HepG2 (cell line): Measurements from ENCODE around the gene GPR31. TPM values are rescaled to one million over a fixed set of nuclear protein-coding genes. Genes with fewer than 3 reads are reported as not detected.

Experiments used
- FLYWCH1 ChIP-seq: sonication (generic); formaldehyde crosslinking; IDR thresholded peaks from 2 replicates; pipeline ENCODE4 v1.8.1; 2023; ENCODE audit warnings: mild to moderate bottlenecking, missing genetic modification reagents
- HDAC2 ChIP-seq: sonication (generic); formaldehyde crosslinking; IDR thresholded peaks from 2 replicates; pipeline ENCODE4 v1.4.0; 2020; ENCODE audit warnings: missing genetic modification reagents
- JUNB ChIP-seq: sonication (generic); formaldehyde crosslinking; IDR thresholded peaks from 2 replicates; pipeline ENCODE4 v1.8.0; 2022; ENCODE audit warnings: missing genetic modification reagents, mild to moderate bottlenecking, borderline replicate concordance
- KDM5B ChIP-seq: sonication (generic); formaldehyde crosslinking; IDR thresholded peaks from 2 replicates; pipeline ENCODE4 v1.4.0; 2020; ENCODE audit warnings: missing genetic modification reagents, mild to moderate bottlenecking, borderline replicate concordance
- KMT2B ChIP-seq: IDR thresholded peaks from 2 replicates; pipeline ENCODE4 v1.6.1; 2016; ENCODE audit warnings: missing genetic modification reagents, missing compliant biosample characterization
- MTA1 ChIP-seq: sonication (generic); formaldehyde crosslinking; IDR thresholded peaks from 2 replicates; pipeline ENCODE4 v1.4.0; 2020; ENCODE audit warnings: missing genetic modification reagents, mild to moderate bottlenecking, borderline replicate concordance
- MYC ChIP-seq: sonication (generic); formaldehyde crosslinking; IDR thresholded peaks from 2 replicates; pipeline ENCODE4 v1.9.0; 2021; ENCODE audit warnings: missing genetic modification reagents, borderline replicate concordance
- NFYC ChIP-seq: IDR thresholded peaks from 2 replicates; pipeline ENCODE4 v1.6.1; 2016; ENCODE audit warnings: missing genetic modification reagents, missing compliant biosample characterization
- PTBP1 ChIP-seq: fragments of 200-400 bp; formaldehyde crosslinking; IDR thresholded peaks from 2 replicates; pipeline ENCODE4 v1.6.1; 2018; ENCODE audit warnings: low read length, low read depth; ENCODE audit not compliant: poor library complexity, severe bottlenecking
- RAD21 ChIP-seq: fragments of 450-650 bp; formaldehyde crosslinking; IDR thresholded peaks from 2 replicates; pipeline ENCODE4 v1.5.0; 2020; ENCODE audit warnings: mild to moderate bottlenecking
- SALL1 ChIP-seq: sonication (generic); formaldehyde crosslinking; IDR thresholded peaks from 2 replicates; pipeline ENCODE4 v1.8.0; 2022; ENCODE audit warnings: mild to moderate bottlenecking, missing genetic modification reagents
- SIN3B ChIP-seq: fragments of 150-350 bp; IDR thresholded peaks from 2 replicates; pipeline ENCODE4 v1.6.1; 2014; ENCODE audit warnings: low read length
- SP140L ChIP-seq: sonication (generic); formaldehyde crosslinking; IDR thresholded peaks from 2 replicates; pipeline ENCODE4 v1.4.0; 2020; ENCODE audit warnings: missing genetic modification reagents, borderline replicate concordance
- ZNF224 ChIP-seq: sonication (generic); formaldehyde crosslinking; IDR thresholded peaks from 2 replicates; pipeline ENCODE4 v1.5.0; 2020; ENCODE audit warnings: mild to moderate bottlenecking, missing genetic modification reagents
- ZNF530 ChIP-seq: sonication (generic); formaldehyde crosslinking; IDR thresholded peaks from 2 replicates; pipeline ENCODE4 v1.5.0; 2020; ENCODE audit warnings: low read depth, mild to moderate bottlenecking, missing genetic modification reagents
- ZNF792 ChIP-seq: IDR thresholded peaks from 2 replicates; pipeline ENCODE4 v1.6.1; 2016
- ZSCAN12 ChIP-seq: sonication (generic); formaldehyde crosslinking; IDR thresholded peaks from 2 replicates; pipeline ENCODE4 v1.9.0; 2021; ENCODE audit warnings: mild to moderate bottlenecking, missing genetic modification reagents
- ZSCAN31 ChIP-seq: sonication (generic); formaldehyde crosslinking; IDR thresholded peaks from 2 replicates; pipeline ENCODE4 v1.5.0; 2020; ENCODE audit warnings: low read depth, mild to moderate bottlenecking, missing genetic modification reagents
- polyA plus RNA-seq, 8 experiments: library from polyadenylated mRNA; depleted of rRNA in 3 of 8; stranded (reverse) in 7 of 8; unstranded in 1 of 8; fragments of >200 nt; fragmentation: Illumina TruSeq in 4 of 8; extraction: Trizol in 4 of 8; gene quantifications; 2 replicates each; pipeline versions ENCODE4 v1.2.1 to v1.2.3, GENCODE V29; 2011 to 2016; ENCODE audit warnings: low read depth in 4 of 8, missing spikeins in 1 of 8, mixed read lengths in 1 of 8; ENCODE audit not compliant: insufficient read depth in 1 of 8
- total RNA-seq, 5 experiments: library from RNA; depleted of rRNA; stranded (reverse); fragments of >200 nt; fragmentation: Illumina TruSeq; extraction: Trizol; gene quantifications; 2 replicates each; pipeline ENCODE4 v1.2.3, GENCODE V29; 2016; ENCODE audit warnings: low read depth in 1 of 5
- TF ChIP-seq, protein P1 (sequence below): sonication (generic); formaldehyde crosslinking; IDR thresholded peaks from 2 replicates; pipeline ENCODE4 v1.4.0; 2020; ENCODE audit warnings: mild to moderate bottlenecking, missing genetic modification reagents
- TF ChIP-seq, protein P2 (sequence below): IDR thresholded peaks from 2 replicates; pipeline ENCODE4 v1.6.1; 2016; ENCODE audit warnings: low read depth, borderline replicate concordance
- TF ChIP-seq, protein P3 (sequence below): sonication (generic); formaldehyde crosslinking; IDR thresholded peaks from 2 replicates; pipeline ENCODE4 v1.4.0; 2020; ENCODE audit warnings: missing genetic modification reagents, mild to moderate bottlenecking, borderline replicate concordance
- TF ChIP-seq, protein P4 (sequence below): sonication (generic); formaldehyde crosslinking; IDR thresholded peaks from 2 replicates; pipeline ENCODE4 v1.9.0; 2021; ENCODE audit warnings: missing genetic modification reagents, mild to moderate bottlenecking, borderline replicate concordance

GPR31 gene
- total and polyA plus RNA-seq, 2 of the 13 experiments (the other 11 are each of a cell fraction or from before 2014, with no cell fraction given), result not detected

DNA sequence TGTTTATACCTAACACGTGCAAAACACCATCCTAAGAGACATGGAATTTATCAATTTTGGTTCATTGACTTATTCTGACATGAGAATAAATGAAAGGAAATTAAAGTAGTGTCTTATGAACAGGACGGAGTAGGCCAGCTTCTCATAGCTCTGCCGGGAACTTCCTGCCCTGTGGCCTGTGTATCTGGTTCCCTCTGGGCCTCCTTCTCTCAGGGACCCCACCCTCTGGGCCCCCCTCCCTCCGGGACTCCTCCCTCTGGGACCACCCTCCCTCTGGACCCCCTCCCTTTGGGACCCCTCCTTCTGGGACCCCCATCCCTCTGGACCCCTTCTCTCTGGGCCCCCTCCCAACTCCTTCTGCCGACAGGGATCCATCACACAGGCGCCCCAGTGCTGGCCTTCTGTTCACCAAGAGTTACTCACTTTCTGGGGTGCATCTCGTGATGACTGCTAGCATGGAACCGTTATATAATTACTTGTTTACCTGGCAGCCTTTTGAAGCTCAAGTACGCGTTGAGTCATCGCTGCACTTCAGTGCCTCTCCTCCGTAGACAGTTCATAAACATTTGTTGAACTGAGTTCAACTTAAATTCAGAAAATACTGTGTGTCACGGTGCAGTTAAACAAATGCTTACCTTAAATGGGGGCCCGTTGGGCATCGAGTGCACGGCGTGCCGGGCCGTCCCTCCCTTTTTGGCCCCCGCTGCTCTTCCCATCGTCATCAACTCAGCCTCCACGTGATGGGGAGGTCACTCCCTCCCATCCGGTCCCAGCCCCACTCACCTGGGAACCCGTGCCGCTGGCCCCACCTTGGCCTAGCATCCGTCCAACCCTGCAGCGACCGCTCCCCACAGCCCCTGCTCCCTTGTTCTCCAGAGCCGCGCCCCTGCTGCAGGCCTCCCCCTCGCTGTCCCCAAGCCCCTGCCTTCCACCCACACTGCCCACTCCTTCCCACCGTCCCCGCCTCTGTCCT lies 26.8 kb downstream of the GPR31 start (continued):
- TF ChIP-seq KDM5B (no peak; the same call in 1 of the 2 replicates), ZSCAN31 (CRISPR knock-in tag) (no peak), HDAC2 (CRISPR knock-in tag) (peak; percentile 84), ZNF792 (CRISPR knock-in tag) (peak; percentile 34; the same call in 1 of the 2 replicates), SALL1 (CRISPR knock-in tag) (peak; percentile 89), SIN3B (no peak), SP140L (CRISPR knock-in tag) (no peak), ZNF530 (CRISPR knock-in tag) (no peak), MYC (peak; percentile 38; the same call in 1 of the 2 replicates), PTBP1 (no peak), JUNB (CRISPR knock-in tag) (peak; percentile 93), NFYC (CRISPR knock-in tag) (no peak; the same call in 1 of the 2 replicates), ZSCAN12 (no peak), ZNF224 (CRISPR knock-in tag) (no peak; the same call in 1 of the 2 replicates), FLYWCH1 (CRISPR knock-in tag) (0 out of 2 replicates have a peak, but pooled peaks have one; percentile 25), MTA1 (CRISPR knock-in tag) (no peak; the same call in 1 of the 2 replicates), KMT2B (CRISPR knock-in tag) (no peak; the same call in 1 of the 2 replicates), RAD21 (CRISPR knock-in tag) (no peak)
- TF ChIP-seq, protein P1, sequence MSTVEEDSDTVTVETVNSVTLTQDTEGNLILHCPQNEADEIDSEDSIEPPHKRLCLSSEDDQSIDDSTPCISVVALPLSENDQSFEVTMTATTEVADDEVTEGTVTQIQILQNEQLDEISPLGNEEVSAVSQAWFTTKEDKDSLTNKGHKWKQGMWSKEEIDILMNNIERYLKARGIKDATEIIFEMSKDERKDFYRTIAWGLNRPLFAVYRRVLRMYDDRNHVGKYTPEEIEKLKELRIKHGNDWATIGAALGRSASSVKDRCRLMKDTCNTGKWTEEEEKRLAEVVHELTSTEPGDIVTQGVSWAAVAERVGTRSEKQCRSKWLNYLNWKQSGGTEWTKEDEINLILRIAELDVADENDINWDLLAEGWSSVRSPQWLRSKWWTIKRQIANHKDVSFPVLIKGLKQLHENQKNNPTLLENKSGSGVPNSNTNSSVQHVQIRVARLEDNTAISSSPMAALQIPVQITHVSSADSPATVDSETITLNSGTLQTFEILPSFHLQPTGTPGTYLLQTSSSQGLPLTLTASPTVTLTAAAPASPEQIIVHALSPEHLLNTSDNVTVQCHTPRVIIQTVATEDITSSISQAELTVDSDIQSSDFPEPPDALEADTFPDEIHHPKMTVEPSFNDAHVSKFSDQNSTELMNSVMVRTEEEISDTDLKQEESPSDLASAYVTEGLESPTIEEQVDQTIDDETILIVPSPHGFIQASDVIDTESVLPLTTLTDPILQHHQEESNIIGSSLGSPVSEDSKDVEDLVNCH (CRISPR knock-in tag), result no peak
- TF ChIP-seq, protein P2, sequence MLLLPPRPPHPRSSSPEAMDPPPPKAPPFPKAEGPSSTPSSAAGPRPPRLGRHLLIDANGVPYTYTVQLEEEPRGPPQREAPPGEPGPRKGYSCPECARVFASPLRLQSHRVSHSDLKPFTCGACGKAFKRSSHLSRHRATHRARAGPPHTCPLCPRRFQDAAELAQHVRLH, result peak; percentile 59; the same call in 1 of the 2 replicates
- TF ChIP-seq, protein P3, sequence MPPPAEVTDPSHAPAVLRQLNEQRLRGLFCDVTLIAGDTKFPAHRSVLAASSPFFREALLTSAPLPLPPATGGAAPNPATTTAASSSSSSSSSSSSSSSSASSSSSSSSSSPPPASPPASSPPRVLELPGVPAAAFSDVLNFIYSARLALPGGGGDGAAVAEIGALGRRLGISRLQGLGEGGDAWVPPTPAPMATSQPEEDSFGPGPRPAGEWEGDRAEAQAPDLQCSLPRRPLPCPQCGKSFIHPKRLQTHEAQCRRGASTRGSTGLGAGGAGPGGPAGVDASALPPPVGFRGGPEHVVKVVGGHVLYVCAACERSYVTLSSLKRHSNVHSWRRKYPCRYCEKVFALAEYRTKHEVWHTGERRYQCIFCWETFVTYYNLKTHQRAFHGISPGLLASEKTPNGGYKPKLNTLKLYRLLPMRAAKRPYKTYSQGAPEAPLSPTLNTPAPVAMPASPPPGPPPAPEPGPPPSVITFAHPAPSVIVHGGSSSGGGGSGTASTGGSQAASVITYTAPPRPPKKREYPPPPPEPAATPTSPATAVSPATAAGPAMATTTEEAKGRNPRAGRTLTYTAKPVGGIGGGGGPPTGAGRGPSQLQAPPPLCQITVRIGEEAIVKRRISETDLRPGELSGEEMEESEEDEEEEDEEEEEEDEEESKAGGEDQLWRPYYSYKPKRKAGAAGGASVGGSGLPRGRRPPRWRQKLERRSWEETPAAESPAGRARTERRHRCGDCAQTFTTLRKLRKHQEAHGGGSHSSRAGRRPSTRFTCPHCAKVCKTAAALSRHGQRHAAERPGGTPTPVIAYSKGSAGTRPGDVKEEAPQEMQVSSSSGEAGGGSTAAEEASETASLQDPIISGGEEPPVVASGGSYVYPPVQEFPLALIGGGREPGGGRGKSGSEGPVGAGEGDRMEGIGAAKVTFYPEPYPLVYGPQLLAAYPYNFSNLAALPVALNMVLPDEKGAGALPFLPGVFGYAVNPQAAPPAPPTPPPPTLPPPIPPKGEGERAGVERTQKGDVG, result 0 out of 2 replicates have a peak, but pooled peaks have one; percentile 44
- TF ChIP-seq, protein P4, sequence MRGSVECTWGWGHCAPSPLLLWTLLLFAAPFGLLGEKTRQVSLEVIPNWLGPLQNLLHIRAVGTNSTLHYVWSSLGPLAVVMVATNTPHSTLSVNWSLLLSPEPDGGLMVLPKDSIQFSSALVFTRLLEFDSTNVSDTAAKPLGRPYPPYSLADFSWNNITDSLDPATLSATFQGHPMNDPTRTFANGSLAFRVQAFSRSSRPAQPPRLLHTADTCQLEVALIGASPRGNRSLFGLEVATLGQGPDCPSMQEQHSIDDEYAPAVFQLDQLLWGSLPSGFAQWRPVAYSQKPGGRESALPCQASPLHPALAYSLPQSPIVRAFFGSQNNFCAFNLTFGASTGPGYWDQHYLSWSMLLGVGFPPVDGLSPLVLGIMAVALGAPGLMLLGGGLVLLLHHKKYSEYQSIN, result no peak
